Activated T-cell treated with anti-CD3 and anti-CD28 coated beads for 24 hours (primary cell): ENCODE data around the gene TMEM132D.

Experiments
- DNase-seq: peaks from one replicate; pipeline ENCODE4 v3.0.0-alpha.2; 2020; ENCODE audit warnings: low read depth

Gene TMEM132D

DNA sequence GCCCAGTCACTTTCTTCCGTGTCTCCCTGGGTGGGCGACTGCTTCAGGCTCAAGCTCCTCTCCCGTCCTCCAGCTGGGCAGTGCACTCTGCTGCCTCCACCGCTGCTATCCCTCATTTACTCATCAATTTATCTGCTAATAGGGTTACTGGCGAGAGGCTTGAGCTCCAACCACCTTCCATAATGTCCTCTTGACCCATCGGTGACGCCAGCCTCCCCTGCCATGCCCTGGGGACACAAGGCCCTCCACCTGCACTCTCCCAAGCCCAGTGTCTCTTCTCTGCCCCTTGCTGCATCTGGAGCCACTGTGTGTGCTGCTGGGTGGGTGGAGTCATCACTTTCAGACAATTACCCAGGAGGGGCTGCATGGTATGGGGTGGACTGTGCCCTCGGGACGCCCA, 78.5 kb downstream of the TMEM132D start:
- no peak for DNase-seq

GRCh38 chr12:129821964-129822363, 81.9 kb downstream of the TMEM132D start:
- DNase-seq: no peak

GRCh38 chr12:129819391-129819790, 84.4 kb downstream of the TMEM132D start:
- no peak for DNase-seq

DNA sequence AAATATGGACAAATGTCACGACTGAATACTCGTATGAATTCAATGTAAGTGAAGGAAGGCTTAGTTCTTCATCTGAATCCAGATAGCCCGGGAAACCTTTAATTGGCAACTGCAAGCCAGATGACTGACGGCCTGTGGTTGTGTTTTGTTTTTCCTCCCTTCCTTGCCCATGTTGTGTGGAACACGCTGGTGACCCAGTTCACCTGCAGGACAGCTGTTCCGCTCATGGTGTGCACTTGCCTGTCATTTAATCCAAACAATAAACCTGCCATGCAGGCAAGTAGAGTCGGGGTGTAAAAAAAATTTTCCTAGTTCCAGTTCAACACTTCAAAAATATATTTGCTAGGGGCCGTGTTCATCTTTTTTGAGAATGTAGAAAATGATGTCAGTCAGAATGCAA, 88.0 kb downstream of the TMEM132D start:
- DNase-seq: no peak

GRCh38 chr12:129811963-129812362, 91.9 kb downstream of the TMEM132D start:
- DNase-seq: no peak

- DNase-seq: no peak
These were observed 96.7 kb downstream of the TMEM132D start for GRCh38 chr12:129807136-129807535.

- no peak for DNase-seq
These were observed 112.4 kb downstream of the TMEM132D start for GRCh38 chr12:129791396-129791795.

DNA sequence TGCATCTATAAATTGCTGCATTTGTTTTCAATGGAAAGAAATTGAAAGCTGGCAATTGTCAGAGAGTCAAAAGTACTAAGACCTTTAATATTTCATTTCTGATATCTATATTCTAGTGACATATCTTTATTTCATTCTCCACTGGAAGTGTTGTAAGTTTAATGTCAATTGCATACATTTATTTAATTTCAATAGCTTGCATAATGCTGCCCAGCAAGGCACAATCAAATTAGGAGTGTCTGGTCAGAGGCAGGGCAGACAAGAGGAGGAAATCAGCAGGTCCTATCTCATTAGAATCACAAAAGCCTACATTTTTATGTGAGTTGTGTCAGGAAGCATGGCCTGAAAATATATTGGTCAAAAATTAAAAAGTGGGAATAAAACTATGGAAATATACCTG, 112.9 kb downstream of the TMEM132D start:
- no peak for DNase-seq

- no peak for DNase-seq
These were observed 113.5 kb downstream of the TMEM132D start for GRCh38 chr12:129790331-129790730.

DNA sequence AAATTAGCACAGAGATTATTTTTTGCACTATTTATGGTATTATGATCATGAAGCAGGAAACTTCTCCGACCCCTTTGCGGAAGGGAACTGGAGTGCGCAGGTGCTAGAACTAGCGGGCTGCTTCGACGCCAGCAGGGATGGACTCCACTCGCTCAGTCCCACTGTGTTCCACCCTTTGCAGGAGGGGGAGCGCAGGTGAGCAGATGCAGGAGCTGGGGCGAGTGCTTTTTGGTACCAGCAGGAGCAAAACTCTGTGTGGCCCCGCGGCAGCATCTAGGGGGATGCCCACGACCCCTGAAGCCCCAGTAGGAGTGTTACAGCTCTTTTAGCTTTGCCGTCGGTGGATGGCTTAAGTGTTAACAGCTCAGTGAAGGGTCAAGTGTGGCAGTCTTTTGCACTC, 113.9 kb downstream of the TMEM132D start:
- DNase-seq: no peak

DNA sequence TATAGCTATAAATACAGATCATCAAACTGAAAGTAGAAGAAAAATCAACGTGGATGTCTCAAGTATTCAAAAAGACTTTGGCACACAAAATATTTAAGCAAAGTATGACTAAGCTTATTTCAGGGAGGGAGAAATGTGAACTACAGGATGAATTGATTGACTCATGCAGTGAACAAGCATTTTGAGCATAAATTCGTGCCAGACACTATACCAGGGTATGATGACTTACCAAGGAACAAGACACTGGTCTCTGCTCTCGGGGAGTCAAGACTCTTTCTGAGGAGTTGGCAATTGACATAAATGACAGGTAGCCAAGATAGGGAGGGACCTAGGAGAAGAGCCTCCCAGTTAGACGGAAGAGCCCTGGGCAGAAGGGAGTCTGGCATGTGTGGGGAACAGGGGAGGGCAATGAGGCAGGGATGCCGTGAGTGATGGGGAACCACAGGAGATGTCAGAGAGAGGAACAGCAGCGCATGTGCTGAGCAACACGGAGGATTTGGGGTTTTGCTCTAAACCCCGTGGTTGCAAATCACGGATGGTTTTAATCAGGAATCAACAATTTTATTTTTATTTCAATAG, 115.2 kb downstream of the TMEM132D start:
- no peak for DNase-seq

DNA sequence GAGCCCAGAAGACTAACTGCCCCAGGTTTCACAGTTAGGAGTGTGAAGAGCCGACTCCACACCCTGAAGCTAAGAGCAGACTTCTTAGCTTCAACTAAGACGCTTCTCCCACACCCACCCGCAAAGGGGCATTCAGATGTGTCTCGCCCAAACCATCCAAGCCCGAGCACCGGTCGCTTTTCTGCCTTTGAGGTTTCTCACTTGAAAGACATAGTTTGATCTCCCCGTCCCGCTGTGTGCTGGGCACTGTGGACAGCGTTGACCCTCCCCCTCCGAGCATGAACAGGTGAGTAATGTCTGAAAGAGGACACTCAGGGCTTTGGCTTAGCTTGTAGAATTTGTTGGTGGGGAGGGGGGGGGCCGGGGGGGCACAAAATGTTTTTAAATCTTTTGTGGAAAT, 123.8 kb downstream of the TMEM132D start:
- DNase-seq: no peak

GRCh38 chr12:129779033-129779432, 124.8 kb downstream of the TMEM132D start:
- DNase-seq: no peak

- no peak for DNase-seq
These were observed 126.7 kb downstream of the TMEM132D start for GRCh38 chr12:129776977-129777667.

DNA sequence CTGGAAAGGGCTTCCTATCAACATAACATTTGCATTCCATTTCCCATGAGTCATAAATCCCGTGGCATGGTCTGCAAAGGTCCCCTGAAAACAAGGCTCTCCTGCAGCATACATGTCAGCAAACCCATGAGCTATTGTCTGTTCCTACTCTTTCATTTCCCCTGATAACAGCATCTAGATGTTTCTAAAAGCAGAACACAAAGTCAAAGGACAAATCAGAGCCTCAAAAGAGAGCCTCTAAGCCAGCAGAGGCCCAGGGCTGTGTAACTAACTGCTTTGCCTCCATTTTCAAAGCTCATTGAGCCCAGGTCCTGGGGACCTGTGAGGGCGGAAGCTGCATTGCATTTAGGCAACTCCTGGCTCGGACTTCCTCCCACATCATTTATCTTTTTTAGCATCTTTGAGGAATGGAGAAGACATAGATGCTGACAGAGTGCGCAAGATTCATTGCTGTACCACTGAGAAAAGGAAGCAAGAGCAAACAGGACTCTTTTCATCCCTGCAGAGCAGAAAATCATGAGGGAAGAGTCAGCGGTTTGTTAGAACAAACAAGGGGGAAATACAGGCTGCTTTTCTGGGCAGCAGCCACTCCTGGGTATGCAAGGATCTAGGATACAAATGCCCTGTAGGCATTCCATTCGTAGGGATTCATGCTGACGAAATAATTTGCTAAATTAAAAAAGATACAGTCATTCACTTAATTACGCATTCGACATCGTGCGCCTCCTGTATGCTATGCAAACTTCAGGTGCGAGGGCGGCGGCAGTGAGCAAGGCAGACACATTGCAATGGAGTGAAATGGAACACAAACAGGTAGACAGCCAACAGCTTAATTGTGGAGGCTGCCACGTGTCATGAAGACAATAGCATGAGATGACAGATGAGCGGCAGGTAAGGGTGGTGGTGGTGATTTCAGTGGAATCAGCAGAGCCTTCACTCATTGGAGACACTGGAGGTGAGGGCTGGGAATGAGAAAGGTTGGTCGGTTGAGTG, 131.0 kb downstream of the TMEM132D start:
- no peak for DNase-seq

GRCh38 chr12:129771238-129771637, 132.6 kb downstream of the TMEM132D start:
- DNase-seq: no peak

- DNase-seq: no peak
These were observed 138.1 kb downstream of the TMEM132D start for GRCh38 chr12:129765719-129766118.

DNA sequence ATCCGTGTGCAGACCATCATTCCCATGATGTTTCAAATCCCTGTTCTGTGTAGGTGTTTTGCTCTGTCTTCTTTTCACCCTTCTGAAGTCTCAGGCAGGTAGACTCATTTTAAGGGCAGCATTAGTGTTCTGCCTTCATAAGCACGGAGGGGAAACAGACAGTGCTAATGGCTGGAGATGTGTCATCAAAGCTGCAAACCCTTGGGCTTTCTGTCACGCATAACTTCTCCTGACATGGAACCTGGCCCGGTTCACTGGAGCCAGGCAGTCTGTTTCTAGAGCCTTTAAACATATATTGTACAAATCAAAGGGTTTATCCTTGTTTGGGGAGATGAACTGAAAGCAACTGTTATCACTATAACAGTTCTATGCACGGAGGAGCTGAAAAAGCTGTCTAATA, 141.4 kb downstream of the TMEM132D start:
- no peak for DNase-seq

- DNase-seq: no peak
These were observed 150.2 kb downstream of the TMEM132D start for GRCh38 chr12:129753586-129753985.

- DNase-seq: no peak
These were observed 153.4 kb downstream of the TMEM132D start for GRCh38 chr12:129750421-129750820.

DNA sequence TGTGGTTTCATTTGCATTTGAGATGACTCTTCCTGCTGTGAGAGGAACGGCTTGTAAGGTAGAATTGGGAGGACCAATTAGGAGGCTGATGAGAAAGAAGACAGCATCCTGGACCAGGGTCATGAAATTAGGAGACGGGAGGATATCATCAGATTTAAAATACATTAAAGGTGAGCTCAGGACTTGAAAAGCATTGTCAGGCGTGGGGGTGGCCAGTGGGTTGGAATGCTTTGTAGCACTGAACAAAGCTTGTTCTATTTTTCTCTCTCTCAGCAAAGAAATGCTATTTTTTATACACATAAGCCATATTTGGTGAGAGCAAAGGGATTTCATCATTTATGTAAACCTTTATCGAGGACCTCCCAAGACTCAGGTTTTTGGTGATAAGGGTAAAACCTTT, 157.5 kb downstream of the TMEM132D start:
- no peak for DNase-seq

GRCh38 chr12:129729170-129729569, 174.7 kb downstream of the TMEM132D start:
- no peak for DNase-seq

DNA sequence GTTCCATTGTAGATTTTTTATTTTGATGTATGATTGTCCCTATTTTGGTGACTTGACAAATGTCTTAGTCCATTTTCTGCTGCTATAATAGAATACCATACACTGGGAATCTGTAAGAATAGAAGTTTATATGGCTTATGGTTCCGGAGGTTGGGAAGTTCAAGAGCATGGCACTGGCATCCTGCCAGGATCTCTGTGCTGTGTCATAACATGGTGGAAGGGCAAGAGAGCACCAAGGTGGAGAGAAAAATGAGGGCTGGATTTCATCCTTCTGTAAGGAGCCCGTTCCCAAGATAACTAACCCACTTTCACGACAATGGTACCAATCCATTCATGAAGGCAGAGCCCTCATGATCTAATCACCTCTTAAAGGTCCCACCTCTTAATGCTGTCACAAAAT, 176.7 kb downstream of the TMEM132D start:
- no peak for DNase-seq
